Measurements from ENCODE around the gene GCC1. TPM values are rescaled to one million over a fixed set of nuclear protein-coding genes. Genes with fewer than 3 reads are reported as not detected.
A peak's percentile ranks its signal among the peaks of the same experiment; 100 is the strongest.

GCC1 gene
- total RNA-seq, 2 donors from 2014 or later, result 13.5 to 17.7 TPM

GRCh38 chr7:127586346-127586745 lies 950 bp upstream of the GCC1 start:
- Histone ChIP-seq H3K4me3 (no peak overlapping the region), H3K4me1 (ENCODE audit: control insufficient read depth in 1 of 2, low read depth in 2 of 2) (peaks cover 30 to 63% of the 10 kb centered on the region in 2 donors)
- TF ChIP-seq CTCF (IDR thresholded peaks at IDR 0.05), result no peak

GRCh38 chr7:127584648-127585043 lies 750 bp downstream of the GCC1 start:
- H3K4me3 ChIP-seq, result peak overlapping the region; percentile 94
- H3K27ac ChIP-seq, result peak overlapping the region; percentile 82 to 89
- H3K36me3 ChIP-seq, result peaks cover 22% of the 10 kb centered on the region
- no peaks in the 10 kb centered on the region for H3K9me3 ChIP-seq
- no peaks in the 10 kb centered on the region for H3K27me3 ChIP-seq (replicated peaks; ENCODE audit: insufficient read depth)
- no peak for TF ChIP-seq CTCF (IDR thresholded peaks at IDR 0.05)
- ATAC-seq (ENCODE audit: insufficient number of reproducible peaks, low FRiP score, low read depth), result no peak
- no peak for DNase-seq (ENCODE audit: low spot score)
- peaks cover 32 to 67% of the 10 kb centered on the region in 2 donors for H3K4me1 ChIP-seq (ENCODE audit: control insufficient read depth in 1 of 2, low read depth in 2 of 2)

More at GRCh38 chr7:127586346-127586745, 950 bp upstream of the GCC1 start:
- DNase-seq (ENCODE audit: low spot score), result no peak
- Histone ChIP-seq H3K27ac (no peak overlapping the region), H3K27me3 (replicated peaks; ENCODE audit: insufficient read depth) (no peaks in the 10 kb centered on the region), H3K36me3 (peaks cover 31% of the 10 kb centered on the region), H3K9me3 (no peaks in the 10 kb centered on the region)
- no peak for ATAC-seq (ENCODE audit: insufficient number of reproducible peaks, low FRiP score, low read depth)

GRCh38 chr7:127582361-127582760 lies 3.0 kb downstream of the GCC1 start:
- peaks cover 25 to 69% of the 10 kb centered on the region in 2 donors for H3K4me1 ChIP-seq (ENCODE audit: control insufficient read depth in 1 of 2, low read depth in 2 of 2)
- H3K27me3 ChIP-seq (replicated peaks; ENCODE audit: insufficient read depth), result no peaks in the 10 kb centered on the region
- H3K9me3 ChIP-seq, result no peaks in the 10 kb centered on the region
- H3K27ac ChIP-seq, result no peak overlapping the region
- ATAC-seq (ENCODE audit: insufficient number of reproducible peaks, low FRiP score, low read depth) (no peak), DNase-seq (ENCODE audit: low spot score) (no peak)
- TF ChIP-seq CTCF (IDR thresholded peaks at IDR 0.05), result no peak
- no peak overlapping the region for H3K4me3 ChIP-seq
- H3K36me3 ChIP-seq, result peaks cover 26% of the 10 kb centered on the region

- Histone ChIP-seq H3K27me3 (replicated peaks; ENCODE audit: insufficient read depth) (no peaks in the 10 kb centered on the region), H3K27ac (no peak overlapping the region), H3K9me3 (no peaks in the 10 kb centered on the region), H3K4me3 (no peak overlapping the region), H3K4me1 (ENCODE audit: control insufficient read depth in 1 of 2, low read depth in 2 of 2) (peaks cover 25 to 69% of the 10 kb centered on the region in 2 donors), H3K36me3 (peaks cover 26% of the 10 kb centered on the region)
- DNase-seq (ENCODE audit: low spot score) (no peak), ATAC-seq (ENCODE audit: insufficient number of reproducible peaks, low FRiP score, low read depth) (no peak)
- TF ChIP-seq CTCF (IDR thresholded peaks at IDR 0.05), result no peak
These were observed 3.7 kb downstream of the GCC1 start for GRCh38 chr7:127581716-127582115.

- H3K4me3 ChIP-seq, result no peak overlapping the region
- no peak overlapping the region for H3K27ac ChIP-seq
- no peaks in the 10 kb centered on the region for H3K9me3 ChIP-seq
- H3K27me3 ChIP-seq (replicated peaks; ENCODE audit: insufficient read depth), result no peaks in the 10 kb centered on the region
- TF ChIP-seq CTCF (IDR thresholded peaks at IDR 0.05), result no peak
- no peak for ATAC-seq (ENCODE audit: insufficient number of reproducible peaks, low FRiP score, low read depth)
- peaks cover 26% of the 10 kb centered on the region for H3K36me3 ChIP-seq
- DNase-seq (ENCODE audit: low spot score), result no peak
- peaks cover 25 to 63% of the 10 kb centered on the region in 2 donors for H3K4me1 ChIP-seq (ENCODE audit: control insufficient read depth in 1 of 2, low read depth in 2 of 2)
These were observed 4.8 kb downstream of the GCC1 start for GRCh38 chr7:127580612-127581011.

All from thoracic aorta (tissue), 2 donors.